GM21381 (cell line): ENCODE results near the gene DNAJB12.
"Not testable (repeated sequence)": the region's sequence is repeated elsewhere in the genome, so short reads cannot be mapped to it uniquely, and the experiment has no call there.

Experiments used
- ATAC-seq: cut with Tn5 transposase; IDR thresholded peaks from one replicate; pipeline ENCODE4 v1.9.1; 2021; ENCODE audit warnings: mild to moderate bottlenecking, moderate library complexity; ENCODE audit not compliant: unreplicated experiment

Gene DNAJB12

GRCh38 chr10:72316748-72317435 lies 37.8 kb downstream of the DNAJB12 start:
- no peak for ATAC-seq

GRCh38 chr10:72316386-72316700 lies 38.4 kb downstream of the DNAJB12 start:
- no peak for ATAC-seq

GRCh38 chr10:72315611-72316385 lies 38.9 kb downstream of the DNAJB12 start:
- ATAC-seq, result no peak

- no peak for ATAC-seq
These were observed 39.7 kb downstream of the DNAJB12 start for GRCh38 chr10:72315054-72315453.

- ATAC-seq, result no peak
These were observed 40.5 kb downstream of the DNAJB12 start for GRCh38 chr10:72314263-72314662.

GRCh38 chr10:72312865-72313391 lies 41.8 kb downstream of the DNAJB12 start:
- no peak for ATAC-seq

GRCh38 chr10:72311667-72312066 lies 43.1 kb downstream of the DNAJB12 start:
- no peak for ATAC-seq

GRCh38 chr10:72310636-72311035 lies 44.1 kb downstream of the DNAJB12 start:
- ATAC-seq, result no peak

- no peak for ATAC-seq
These were observed 44.5 kb downstream of the DNAJB12 start for GRCh38 chr10:72310241-72310633.

GRCh38 chr10:72309290-72310240 lies 45.2 kb downstream of the DNAJB12 start:
- no peak for ATAC-seq

GRCh38 chr10:72308320-72308987 lies 46.3 kb downstream of the DNAJB12 start:
- ATAC-seq, result no peak

GRCh38 chr10:72307711-72308110 lies 47.0 kb downstream of the DNAJB12 start:
- not testable (repeated sequence) for ATAC-seq

GRCh38 chr10:72306215-72306760 lies 48.4 kb downstream of the DNAJB12 start:
- ATAC-seq, result no peak

GRCh38 chr10:72303424-72304128 lies 51.1 kb downstream of the DNAJB12 start:
- no peak for ATAC-seq

- no peak for ATAC-seq
These were observed 55.9 kb downstream of the DNAJB12 start for GRCh38 chr10:72298592-72299519.

- peak; percentile 71 for ATAC-seq
These were observed 56.7 kb downstream of the DNAJB12 start for GRCh38 chr10:72297805-72298591.

GRCh38 chr10:72297281-72297804 lies 57.4 kb downstream of the DNAJB12 start:
- peak; percentile 54 for ATAC-seq
